GM18526 (cell line): ENCODE results near the gene LRRC49.

Experiments
- POLR2A ChIP-seq: IDR thresholded peaks from 3 replicates; pipeline ENCODE4 v1.6.1; 2011; ENCODE audit not compliant: insufficient read length; ENCODE audit errors: extremely low read depth

Gene LRRC49

GRCh38 chr15:70859998-70860397, 32.6 kb upstream of the LRRC49 start:
- TF ChIP-seq POLR2A, result no peak

DNA sequence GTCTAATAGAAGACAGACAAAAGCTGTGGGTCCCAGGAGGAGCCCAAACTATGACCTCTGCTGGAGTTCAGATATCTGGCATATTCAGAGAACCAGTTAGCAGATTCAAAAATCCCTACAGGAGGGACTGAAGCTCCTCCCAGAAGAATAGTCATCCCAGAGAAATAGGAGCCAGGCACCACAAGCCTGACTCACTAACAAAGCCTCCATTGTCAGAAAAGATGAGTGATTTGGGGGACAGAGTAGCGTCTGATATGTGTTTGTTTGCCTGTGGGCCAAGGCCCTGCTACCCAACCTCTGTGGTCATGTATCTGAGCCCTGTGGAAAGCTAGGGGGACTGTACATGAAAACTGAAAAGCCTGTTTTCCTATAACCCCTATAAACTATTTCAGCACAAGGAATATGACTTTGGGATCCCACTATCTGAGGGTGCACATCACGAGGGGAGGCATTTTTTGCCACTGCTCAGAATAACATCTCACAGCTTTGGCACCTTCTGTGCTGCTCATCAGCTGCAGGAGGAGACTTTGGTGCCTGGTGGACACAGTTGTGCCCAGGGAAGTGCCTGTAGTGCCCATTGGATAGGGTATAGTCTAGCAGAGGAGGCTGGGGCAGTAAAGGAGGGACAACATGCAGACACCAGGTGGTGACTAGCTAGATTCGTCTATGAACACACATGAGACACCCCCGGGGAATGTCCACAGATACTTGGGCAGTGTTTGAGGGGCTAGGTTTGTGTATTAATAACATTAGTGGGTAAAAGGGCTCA, 29.0 kb upstream of the LRRC49 start:
- no peak for TF ChIP-seq POLR2A

DNA sequence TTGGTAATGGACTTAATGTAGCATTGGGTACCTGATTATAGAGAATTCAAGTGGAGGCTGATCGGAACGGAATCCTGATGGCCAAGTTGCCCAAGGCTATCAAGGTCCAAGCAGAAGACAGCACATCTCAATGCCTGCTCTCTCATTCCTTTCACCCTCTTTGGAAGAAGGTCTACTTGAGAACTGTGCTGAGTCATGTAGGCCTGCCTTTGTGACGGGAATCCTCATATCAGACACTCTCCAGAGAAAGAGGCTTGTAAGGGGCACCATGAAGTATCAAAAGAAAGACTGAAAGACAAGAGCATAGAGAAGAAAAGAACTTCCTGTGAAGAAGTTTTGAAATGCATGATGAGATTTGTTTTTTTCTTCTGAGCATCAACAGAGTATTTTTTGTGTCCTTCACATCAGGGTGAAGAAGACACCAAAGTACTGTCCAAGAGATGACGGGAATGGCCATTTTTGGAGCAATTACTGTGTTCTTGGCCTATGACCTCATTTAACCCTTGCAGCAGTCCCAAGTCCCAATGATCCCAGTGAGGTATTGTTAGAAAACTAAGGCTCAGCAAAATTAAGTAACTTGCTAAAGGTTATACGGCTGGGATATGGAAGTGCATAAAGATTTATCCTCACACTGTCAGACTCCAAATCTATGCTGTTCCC, 25.5 kb upstream of the LRRC49 start:
- TF ChIP-seq POLR2A, result no peak

- no peak for TF ChIP-seq POLR2A
Measured at GRCh38 chr15:70867911-70868467, 24.6 kb upstream of the LRRC49 start.

DNA sequence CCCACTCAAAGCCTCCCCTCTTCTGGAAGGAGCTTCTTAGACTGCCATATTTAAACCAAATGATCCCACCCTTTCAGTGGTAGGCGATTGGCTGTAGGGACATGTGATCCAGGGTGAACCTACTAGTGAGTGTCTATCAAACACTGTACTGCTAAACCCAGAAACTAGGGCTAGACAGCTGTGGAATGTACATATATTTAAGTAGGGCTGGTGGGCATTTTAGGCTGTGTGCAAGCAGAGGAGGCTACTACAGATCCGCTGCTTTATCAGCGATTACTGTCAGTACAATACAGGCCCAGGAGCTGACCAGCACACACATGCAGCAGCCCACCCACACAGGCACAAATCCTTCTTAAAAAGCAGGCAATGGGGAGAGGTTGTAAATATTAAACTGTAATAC, 23.3 kb upstream of the LRRC49 start:
- no peak for TF ChIP-seq POLR2A

DNA sequence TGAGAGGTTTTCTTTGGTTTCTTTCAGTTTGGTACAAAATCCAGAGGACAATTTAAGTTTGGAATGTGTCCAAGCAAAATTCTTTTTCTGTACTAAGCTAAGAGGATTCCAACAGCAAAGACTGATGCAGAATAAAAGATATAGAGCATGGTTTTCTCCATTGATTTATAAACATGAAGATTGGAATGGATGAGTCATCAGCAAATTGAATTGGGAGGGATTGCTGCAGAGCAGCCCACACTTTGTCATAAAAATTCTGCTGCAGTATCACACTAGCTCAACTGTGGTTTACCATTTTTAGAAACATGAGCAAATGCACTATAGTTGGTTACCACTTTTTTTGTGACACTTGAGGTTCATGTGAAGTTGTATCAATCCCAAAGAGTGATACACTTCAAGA, 22.6 kb upstream of the LRRC49 start:
- TF ChIP-seq POLR2A, result no peak

GRCh38 chr15:70873232-70874054, 19.2 kb upstream of the LRRC49 start:
- TF ChIP-seq POLR2A, result no peak

DNA sequence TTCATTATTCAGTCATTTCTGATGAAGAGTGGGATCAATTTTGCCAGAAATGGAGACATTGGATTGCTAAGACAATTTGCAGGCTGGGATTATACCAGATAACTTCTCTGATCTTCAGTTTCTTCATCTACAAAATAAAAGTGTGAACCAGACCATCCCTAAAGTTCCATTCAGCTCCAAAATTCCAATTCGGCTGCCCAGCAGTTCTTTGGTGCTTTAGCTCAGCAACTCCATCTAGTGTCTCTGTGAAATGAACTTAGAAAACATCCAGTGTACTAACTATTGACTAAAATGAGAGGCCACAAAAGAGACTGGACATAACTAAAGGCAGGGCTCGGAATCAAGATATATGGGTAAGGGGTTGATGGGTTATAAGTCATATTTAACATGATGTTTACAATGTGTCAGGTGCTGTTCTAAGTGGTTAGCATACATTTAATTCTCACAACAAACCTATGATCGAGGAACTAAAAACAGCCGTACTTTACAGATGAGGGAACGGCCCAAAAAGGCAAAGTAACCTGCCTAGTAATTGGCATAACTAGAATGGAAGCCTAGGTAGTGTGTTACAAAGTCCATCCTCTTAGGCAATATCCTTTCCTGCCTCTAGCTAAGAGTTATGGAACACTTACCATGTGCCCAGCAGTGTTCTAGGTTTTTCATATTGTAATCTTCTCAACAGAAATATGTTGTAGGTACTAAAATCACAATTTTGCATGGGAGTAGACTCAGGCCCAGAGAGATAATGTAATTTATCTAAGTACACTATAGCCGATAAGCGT, 17.4 kb upstream of the LRRC49 start:
- no peak for TF ChIP-seq POLR2A

GRCh38 chr15:70876011-70876410, 16.6 kb upstream of the LRRC49 start:
- no peak for TF ChIP-seq POLR2A

- no peak for TF ChIP-seq POLR2A
Measured at GRCh38 chr15:70876683-70877082, 15.9 kb upstream of the LRRC49 start.

DNA sequence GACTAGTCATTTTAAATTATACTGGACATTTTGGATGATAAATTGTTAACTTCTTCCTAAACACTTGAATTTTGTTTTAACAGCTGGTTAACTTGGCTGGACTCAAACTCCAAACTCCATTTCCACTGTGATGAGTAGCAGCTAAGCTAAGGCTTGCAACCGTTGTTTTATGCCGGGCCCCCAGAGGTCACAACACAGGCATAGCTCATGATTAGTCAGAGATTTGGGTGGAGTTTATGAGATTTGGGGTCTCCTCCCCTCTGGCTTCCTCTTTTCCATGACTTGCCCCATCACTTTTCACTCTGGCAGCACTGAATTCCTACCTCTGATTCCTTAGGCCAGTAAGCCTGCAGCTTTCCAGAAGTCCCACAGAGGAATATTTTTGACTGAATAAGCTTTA, 13.2 kb upstream of the LRRC49 start:
- no peak for TF ChIP-seq POLR2A

DNA sequence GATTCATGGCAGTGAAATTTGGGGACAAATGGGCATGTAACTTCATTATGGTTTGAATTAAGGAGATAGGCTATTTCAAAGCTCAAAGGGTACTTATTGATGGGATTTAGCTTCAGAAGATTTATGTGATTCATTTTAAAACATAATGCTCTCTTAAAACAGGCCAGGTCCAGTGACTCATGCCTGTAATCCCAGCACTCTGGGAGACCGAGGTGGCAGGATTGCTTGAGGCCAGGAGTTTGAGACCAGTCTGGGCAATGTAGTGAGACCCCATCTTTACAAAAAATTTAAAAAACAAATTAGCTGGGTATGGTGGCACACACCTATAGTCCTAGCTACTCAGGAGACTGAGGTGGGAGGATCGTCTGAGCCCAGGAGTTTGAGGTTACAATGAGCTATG, 11.8 kb upstream of the LRRC49 start:
- no peak for TF ChIP-seq POLR2A

- no peak for TF ChIP-seq POLR2A
Measured at GRCh38 chr15:70882361-70882760, 10.3 kb upstream of the LRRC49 start.

DNA sequence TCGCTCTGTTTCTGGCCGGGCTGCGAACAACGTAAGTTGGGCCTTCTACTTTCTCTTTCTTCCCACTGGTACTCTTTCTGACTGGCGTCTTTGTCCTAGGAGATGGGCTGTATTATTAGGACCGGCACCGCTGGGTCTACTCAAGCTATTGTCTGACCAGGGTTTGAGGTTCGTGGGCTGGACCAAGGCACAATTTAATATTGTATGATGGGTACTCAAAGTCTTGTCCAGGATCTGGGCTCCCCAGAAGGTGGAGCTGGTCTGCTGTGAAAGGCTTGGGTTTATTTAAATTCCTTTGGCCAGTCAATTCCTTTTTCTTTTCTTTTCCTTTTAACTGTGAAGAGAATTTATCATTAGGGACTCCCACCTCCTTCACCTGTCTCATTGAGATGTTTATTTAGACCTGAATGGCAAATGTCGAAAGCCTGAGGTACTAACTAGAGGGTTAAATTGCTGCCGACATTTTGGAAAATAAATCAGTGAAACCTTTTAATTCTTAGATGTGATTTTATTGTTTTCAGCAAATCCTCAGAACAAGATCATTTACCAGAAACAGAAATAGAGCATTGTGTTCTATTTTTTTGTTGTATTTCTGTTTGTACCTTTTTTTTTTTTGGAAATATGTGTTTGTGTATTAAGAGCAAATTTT, 410 bp downstream of the LRRC49 start:
- TF ChIP-seq POLR2A, result no peak

GRCh38 chr15:70902107-70902506, 9.5 kb downstream of the LRRC49 start:
- no peak for TF ChIP-seq POLR2A

DNA sequence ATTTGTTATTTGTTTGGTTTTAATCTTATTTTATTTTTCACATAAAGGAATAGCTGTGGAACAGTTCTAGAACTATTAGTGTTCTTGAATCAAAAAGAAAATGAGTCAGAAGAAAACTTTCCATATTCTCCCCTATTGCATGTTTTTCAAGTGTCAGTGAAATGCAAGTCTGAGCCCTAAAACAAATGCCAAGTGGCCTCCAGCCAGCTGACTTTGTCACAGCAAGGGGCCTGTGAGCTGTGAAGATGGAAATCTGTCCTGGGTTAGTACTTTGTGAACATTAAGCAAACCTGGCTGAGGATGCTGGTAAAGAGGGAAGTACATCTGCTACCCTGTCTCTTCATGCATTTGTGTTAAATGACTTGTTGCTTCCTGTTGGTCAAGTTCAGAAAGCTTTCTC, 14.2 kb downstream of the LRRC49 start:
- TF ChIP-seq POLR2A, result no peak
